HepG2 (cell line): ENCODE data around the gene ACADVL. TPM values are rescaled to one million over a fixed set of nuclear protein-coding genes. Genes with fewer than 3 reads are reported as not detected.

Source experiments
- ATM ChIP-seq: fragments of 450-650 bp; IDR thresholded peaks from 2 replicates; pipeline ENCODE4 v1.7.1; 2017; ENCODE audit warnings: mild to moderate bottlenecking, borderline replicate concordance
- CBFB ChIP-seq: sonication (generic); formaldehyde crosslinking; IDR thresholded peaks from 2 replicates; pipeline ENCODE4 v1.4.0; 2020; ENCODE audit warnings: missing genetic modification reagents
- ETV5 ChIP-seq: IDR thresholded peaks from 2 replicates; pipeline ENCODE4 v1.6.1; 2018; ENCODE audit warnings: missing biosample characterization, missing genetic modification reagents, inconsistent platforms, borderline replicate concordance
- HMG20A ChIP-seq: IDR thresholded peaks from 2 replicates; pipeline ENCODE4 v1.6.1; 2016; ENCODE audit warnings: borderline replicate concordance
- MATR3 ChIP-seq: sonication (generic); formaldehyde crosslinking; IDR thresholded peaks from 2 replicates; pipeline ENCODE4 v1.4.0; 2020; ENCODE audit warnings: missing genetic modification reagents
- MED13 ChIP-seq: sonication (generic); formaldehyde crosslinking; IDR thresholded peaks from 2 replicates; pipeline ENCODE4 v1.5.0; 2020; ENCODE audit warnings: missing genetic modification reagents
- MTA3 ChIP-seq: sonication (generic); formaldehyde crosslinking; IDR thresholded peaks from 2 replicates; pipeline ENCODE4 v1.4.0; 2020; ENCODE audit warnings: missing genetic modification reagents
- NAIF1 ChIP-seq: sonication (generic); formaldehyde crosslinking; IDR thresholded peaks from 2 replicates; pipeline ENCODE4 v1.5.0; 2020; ENCODE audit warnings: mild to moderate bottlenecking, missing genetic modification reagents, borderline replicate concordance
- RAD21 ChIP-seq: fragments of 450-650 bp; formaldehyde crosslinking; IDR thresholded peaks from 2 replicates; pipeline ENCODE4 v1.5.0; 2020; ENCODE audit warnings: mild to moderate bottlenecking
- SMC3 ChIP-seq: IDR thresholded peaks from 2 replicates; pipeline ENCODE4 v1.6.1; 2011; ENCODE audit warnings: low read length, improper control_type of control experiment
- TGIF2 ChIP-seq: IDR thresholded peaks from 2 replicates; pipeline ENCODE4 v1.6.1; 2016; ENCODE audit warnings: control low read depth, missing compliant biosample characterization
- ZNF282 ChIP-seq: fragments of 450-650 bp; IDR thresholded peaks from 2 replicates; pipeline ENCODE4 v1.6.1; 2018; ENCODE audit not compliant: partially characterized antibody
- ZNF773 ChIP-seq: sonication (generic); formaldehyde crosslinking; IDR thresholded peaks from 2 replicates; pipeline ENCODE4 v1.4.0; 2020; ENCODE audit warnings: missing genetic modification reagents, borderline replicate concordance
- polyA plus RNA-seq, 8 experiments: library from polyadenylated mRNA; depleted of rRNA in 3 of 8; stranded (reverse) in 7 of 8; unstranded in 1 of 8; fragments of >200 nt; fragmentation: Illumina TruSeq in 4 of 8; extraction: Trizol in 4 of 8; gene quantifications; 2 replicates each; pipeline versions ENCODE4 v1.2.1 to v1.2.3, GENCODE V29; 2011 to 2016; ENCODE audit warnings: low read depth in 4 of 8, missing spikeins in 1 of 8, mixed read lengths in 1 of 8; ENCODE audit not compliant: insufficient read depth in 1 of 8
- total RNA-seq, 5 experiments: library from RNA; depleted of rRNA; stranded (reverse); fragments of >200 nt; fragmentation: Illumina TruSeq; extraction: Trizol; gene quantifications; 2 replicates each; pipeline ENCODE4 v1.2.3, GENCODE V29; 2016; ENCODE audit warnings: low read depth in 1 of 5
- TF ChIP-seq, protein P1 (sequence below): IDR thresholded peaks from 2 replicates; pipeline ENCODE4 v1.6.1; 2016; ENCODE audit warnings: missing genetic modification reagents, missing compliant biosample characterization
- TF ChIP-seq, protein P2 (sequence below): sonication (generic); formaldehyde crosslinking; IDR thresholded peaks from 2 replicates; pipeline ENCODE4 v1.5.1; 2020; ENCODE audit warnings: mild to moderate bottlenecking, missing genetic modification reagents
- TF ChIP-seq, protein P3 (sequence below): sonication (generic); formaldehyde crosslinking; IDR thresholded peaks from 2 replicates; pipeline ENCODE4 v1.5.1; 2020; ENCODE audit warnings: mild to moderate bottlenecking, missing genetic modification reagents, moderate library complexity
- TF ChIP-seq, protein P4 (sequence below): sonication (generic); formaldehyde crosslinking; IDR thresholded peaks from 2 replicates; pipeline ENCODE4 v1.5.0; 2020; ENCODE audit warnings: mild to moderate bottlenecking, missing genetic modification reagents, borderline replicate concordance
- TF ChIP-seq, protein P5 (sequence below): sonication (generic); formaldehyde crosslinking; IDR thresholded peaks from 2 replicates; pipeline ENCODE4 v1.8.1; 2023; ENCODE audit warnings: mild to moderate bottlenecking, inconsistent platforms, moderate library complexity, missing genetic modification reagents, borderline replicate concordance

The ACADVL gene
- total and polyA plus RNA-seq, 2 of the 13 experiments (the other 11 are each of a cell fraction or from before 2014, with no cell fraction given), result 219 to 412 TPM

DNA sequence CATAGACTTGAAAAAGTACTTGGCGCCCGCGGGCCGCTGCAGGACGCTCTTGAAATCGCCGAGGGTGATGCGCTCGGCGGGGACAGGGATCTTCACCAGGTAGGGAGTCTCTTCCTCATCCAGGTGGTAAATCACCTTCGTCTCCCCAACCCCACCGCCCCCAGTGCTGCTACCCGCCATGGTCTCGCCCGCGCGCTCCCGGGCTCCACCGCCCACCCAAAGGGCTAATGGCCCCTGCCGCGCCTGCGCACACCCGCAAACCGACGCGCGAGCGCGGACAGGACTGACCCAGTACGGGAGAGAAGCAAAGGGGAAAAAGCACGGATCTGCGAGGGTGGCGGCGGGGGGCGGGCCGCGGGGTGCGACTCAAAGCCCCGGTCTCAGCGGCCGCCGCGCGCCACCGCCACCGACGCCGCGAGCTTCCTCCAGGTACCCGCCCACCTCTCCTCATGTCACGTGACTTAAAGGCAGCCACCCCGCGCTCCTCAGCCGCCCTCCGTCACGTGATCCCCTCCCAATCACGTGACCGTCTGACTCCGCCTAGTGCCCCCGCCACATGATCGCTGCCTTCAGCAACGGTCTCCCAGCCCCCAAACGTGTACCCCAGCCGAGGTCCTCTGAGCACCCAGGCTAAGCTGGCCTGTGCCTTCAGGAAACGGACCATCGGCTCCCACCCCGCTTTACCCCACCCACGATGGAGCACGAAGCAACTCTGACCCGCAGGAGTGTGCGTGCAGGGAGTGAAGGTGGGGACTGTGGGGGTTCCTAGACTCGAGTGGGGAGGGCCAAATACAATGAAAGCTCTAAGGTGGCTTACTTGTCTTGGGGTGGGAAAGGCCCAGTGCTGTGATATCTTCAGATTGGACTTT, 14.6 kb downstream of the ACADVL start, which contains the start of gene DVL2 (continued):
- no peak for TF ChIP-seq MTA3
- peak; percentile 28; the same call in 1 of the 2 replicates for TF ChIP-seq ETV5 (CRISPR knock-in tag)
- TF ChIP-seq ZNF282, result no peak
- TF ChIP-seq, protein P1, sequence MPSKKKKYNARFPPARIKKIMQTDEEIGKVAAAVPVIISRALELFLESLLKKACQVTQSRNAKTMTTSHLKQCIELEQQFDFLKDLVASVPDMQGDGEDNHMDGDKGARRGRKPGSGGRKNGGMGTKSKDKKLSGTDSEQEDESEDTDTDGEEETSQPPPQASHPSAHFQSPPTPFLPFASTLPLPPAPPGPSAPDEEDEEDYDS (CRISPR knock-in tag), result peak; percentile 65
- peak; percentile 80; the same call in 1 of the 2 replicates for TF ChIP-seq CBFB
- peak; percentile 85; the same call in 1 of the 2 replicates for TF ChIP-seq TGIF2 (CRISPR knock-in tag)
- TF ChIP-seq, protein P2, sequence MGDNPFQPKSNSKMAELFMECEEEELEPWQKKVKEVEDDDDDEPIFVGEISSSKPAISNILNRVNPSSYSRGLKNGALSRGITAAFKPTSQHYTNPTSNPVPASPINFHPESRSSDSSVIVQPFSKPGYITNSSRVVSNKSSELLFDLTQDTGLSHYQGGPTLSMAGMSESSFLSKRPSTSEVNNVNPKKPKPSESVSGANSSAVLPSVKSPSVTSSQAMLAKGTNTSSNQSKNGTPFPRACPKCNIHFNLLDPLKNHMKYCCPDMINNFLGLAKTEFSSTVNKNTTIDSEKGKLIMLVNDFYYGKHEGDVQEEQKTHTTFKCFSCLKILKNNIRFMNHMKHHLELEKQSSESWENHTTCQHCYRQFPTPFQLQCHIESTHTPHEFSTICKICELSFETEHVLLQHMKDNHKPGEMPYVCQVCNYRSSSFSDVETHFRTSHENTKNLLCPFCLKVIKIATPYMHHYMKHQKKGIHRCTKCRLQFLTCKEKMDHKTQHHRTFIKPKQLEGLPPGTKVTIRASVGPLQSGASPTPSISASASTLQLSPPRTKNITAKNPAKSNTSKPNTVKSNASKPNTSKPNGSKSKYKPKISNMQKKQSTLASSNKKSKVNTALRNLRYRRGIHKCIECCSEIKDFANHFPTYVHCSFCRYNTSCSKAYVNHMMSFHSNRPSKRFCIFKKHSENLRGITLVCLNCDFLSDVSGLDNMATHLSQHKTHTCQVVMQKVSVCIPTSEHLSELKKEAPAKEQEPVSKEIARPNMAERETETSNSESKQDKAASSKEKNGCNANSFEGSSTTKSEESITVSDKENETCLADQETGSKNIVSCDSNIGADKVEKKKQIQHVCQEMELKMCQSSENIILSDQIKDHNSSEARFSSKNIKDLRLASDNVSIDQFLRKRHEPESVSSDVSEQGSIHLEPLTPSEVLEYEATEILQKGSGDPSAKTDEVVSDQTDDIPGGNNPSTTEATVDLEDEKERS (CRISPR knock-in tag), result no peak; the same call in 1 of the 2 replicates
- no peak for TF ChIP-seq MATR3
- TF ChIP-seq ATM, result no peak
- no peak for TF ChIP-seq HMG20A (CRISPR knock-in tag)
- peak; percentile 89 for TF ChIP-seq NAIF1 (CRISPR knock-in tag)
- TF ChIP-seq, protein P3, sequence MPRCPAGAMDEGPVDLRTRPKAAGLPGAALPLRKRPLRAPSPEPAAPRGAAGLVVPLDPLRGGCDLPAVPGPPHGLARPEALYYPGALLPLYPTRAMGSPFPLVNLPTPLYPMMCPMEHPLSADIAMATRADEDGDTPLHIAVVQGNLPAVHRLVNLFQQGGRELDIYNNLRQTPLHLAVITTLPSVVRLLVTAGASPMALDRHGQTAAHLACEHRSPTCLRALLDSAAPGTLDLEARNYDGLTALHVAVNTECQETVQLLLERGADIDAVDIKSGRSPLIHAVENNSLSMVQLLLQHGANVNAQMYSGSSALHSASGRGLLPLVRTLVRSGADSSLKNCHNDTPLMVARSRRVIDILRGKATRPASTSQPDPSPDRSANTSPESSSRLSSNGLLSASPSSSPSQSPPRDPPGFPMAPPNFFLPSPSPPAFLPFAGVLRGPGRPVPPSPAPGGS (CRISPR knock-in tag), result peak; percentile 72
- TF ChIP-seq MED13, result peak; percentile 53; the same call in 1 of the 2 replicates
- TF ChIP-seq ZNF773 (CRISPR knock-in tag), result peak; percentile 52; the same call in 1 of the 2 replicates
- TF ChIP-seq SMC3, result no peak
- TF ChIP-seq, protein P4, sequence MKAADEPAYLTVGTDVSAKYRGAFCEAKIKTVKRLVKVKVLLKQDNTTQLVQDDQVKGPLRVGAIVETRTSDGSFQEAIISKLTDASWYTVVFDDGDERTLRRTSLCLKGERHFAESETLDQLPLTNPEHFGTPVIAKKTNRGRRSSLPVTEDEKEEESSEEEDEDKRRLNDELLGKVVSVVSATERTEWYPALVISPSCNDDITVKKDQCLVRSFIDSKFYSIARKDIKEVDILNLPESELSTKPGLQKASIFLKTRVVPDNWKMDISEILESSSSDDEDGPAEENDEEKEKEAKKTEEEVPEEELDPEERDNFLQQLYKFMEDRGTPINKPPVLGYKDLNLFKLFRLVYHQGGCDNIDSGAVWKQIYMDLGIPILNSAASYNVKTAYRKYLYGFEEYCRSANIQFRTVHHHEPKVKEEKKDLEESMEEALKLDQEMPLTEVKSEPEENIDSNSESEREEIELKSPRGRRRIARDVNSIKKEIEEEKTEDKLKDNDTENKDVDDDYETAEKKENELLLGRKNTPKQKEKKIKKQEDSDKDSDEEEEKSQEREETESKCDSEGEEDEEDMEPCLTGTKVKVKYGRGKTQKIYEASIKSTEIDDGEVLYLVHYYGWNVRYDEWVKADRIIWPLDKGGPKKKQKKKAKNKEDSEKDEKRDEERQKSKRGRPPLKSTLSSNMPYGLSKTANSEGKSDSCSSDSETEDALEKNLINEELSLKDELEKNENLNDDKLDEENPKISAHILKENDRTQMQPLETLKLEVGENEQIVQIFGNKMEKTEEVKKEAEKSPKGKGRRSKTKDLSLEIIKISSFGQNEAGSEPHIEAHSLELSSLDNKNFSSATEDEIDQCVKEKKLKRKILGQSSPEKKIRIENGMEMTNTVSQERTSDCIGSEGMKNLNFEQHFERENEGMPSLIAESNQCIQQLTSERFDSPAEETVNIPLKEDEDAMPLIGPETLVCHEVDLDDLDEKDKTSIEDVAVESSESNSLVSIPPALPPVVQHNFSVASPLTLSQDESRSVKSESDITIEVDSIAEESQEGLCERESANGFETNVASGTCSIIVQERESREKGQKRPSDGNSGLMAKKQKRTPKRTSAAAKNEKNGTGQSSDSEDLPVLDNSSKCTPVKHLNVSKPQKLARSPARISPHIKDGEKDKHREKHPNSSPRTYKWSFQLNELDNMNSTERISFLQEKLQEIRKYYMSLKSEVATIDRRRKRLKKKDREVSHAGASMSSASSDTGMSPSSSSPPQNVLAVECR (CRISPR knock-in tag), result peak; percentile 96
- TF ChIP-seq RAD21 (CRISPR knock-in tag), result peak; percentile 75
- TF ChIP-seq, protein P5, sequence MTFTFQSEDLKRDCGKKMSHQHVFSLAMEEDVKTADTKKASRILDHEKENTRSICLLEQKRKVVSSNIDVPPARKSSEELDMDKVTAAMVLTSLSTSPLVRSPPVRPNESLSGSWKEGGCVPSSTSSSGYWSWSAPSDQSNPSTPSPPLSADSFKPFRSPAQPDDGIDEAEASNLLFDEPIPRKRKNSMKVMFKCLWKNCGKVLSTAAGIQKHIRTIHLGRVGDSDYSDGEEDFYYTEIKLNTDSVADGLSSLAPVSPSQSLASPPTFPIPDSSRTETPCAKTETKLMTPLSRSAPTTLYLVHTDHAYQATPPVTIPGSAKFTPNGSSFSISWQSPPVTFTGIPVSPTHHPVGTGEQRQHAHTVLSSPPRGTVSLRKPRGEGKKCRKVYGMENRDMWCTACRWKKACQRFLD, result 0 out of 2 replicates have a peak, but pooled peaks have one; percentile 26
